Globus pallidus (tissue), 1 donor: ENCODE data around the gene EPG5.

ENCODE experiments used
- DNase-seq: peaks from one replicate; pipeline ENCODE4 v3.0.0-alpha.2; 2015; ENCODE audit warnings: low spot score

Gene EPG5

DNA sequence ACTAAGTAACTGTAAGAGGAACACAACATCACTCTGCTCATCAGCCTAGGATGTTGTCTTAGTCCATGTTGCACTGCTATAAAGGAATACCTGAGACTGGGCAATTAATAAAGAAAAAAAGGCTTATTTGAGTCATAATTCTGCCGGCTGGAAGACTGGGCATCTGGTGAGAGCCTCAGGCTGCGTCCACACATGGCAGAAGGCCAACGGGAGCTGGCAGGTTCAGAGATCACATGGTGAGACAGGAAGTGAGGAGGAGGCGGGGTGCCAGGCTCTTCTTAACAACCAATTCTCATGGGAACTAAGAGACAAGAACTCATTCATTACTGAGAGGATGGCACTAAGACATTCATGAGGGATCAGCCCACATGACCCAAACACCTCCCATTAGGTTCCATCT is 46.8 kb downstream of the EPG5 start:
- DNase-seq = peak; percentile 51

GRCh38 chr18:45916302-45916701 is 50.8 kb downstream of the EPG5 start:
- DNase-seq = no peak

GRCh38 chr18:45913276-45913675 is 53.9 kb downstream of the EPG5 start:
- DNase-seq = no peak

GRCh38 chr18:45910405-45911023 is 56.6 kb downstream of the EPG5 start:
- DNase-seq = no peak

DNA sequence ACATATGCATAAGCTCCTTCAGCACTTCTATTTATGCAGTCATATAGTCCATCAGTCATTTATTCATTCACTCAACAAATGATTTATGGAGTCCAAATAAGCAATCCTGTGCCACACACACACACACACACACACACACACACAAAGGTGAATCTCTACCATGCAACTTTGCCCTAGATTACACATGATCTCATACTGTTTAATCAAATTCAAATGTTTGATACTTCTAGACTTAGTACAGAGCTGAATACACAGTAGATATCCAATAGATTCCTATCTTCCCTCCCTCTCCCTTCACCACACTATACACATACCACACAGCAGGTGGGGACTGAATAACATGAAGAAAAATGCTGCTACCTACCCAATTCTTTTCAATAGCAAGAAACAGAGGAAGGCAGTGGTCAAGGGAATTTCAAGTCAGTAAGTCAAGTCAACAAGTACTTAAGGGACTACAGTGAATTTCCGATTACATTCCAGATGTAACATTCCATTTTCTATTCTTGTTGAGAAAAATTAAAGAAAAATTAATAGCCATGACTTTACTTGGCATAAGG is 65.4 kb downstream of the EPG5 start:
- no peak for DNase-seq

DNA sequence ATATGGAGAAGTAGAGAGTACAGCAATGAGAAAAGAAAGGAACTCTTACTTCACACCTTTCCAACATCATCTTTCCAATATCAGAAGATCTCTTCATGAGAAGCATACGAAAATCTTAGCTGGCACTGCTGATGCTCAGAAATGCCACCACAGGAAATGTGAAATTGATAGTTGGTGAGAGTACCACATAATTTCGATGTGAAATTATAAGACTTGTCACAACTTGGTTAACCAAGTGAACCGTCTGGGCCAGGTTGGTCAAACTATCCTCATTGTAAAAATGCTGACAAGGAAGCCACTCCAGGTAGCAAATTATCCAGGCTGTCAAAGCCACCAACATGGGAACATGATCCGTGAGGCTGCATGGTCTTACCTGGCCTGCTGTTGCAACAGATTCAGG is 66.5 kb downstream of the EPG5 start:
- DNase-seq = no peak

DNA sequence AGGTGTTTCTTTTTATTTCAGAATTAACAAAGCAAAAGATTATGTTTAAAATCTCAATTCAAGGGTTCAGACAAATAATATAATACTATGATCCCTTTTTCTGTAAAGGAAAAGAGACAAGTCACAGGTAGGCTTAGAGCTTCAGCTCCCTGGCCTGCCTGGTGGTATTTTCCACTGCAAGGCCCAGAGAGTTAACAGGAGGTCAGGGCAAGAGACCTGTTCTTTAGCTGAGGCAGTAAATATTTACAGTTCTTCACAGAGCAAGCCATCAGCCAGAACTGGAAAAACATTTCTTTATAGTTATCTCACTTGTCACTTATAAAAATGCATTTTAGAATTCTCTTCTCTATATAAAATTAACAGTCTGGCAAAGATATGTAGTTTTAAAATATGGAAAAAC is 70.1 kb downstream of the EPG5 start:
- no peak for DNase-seq

DNA sequence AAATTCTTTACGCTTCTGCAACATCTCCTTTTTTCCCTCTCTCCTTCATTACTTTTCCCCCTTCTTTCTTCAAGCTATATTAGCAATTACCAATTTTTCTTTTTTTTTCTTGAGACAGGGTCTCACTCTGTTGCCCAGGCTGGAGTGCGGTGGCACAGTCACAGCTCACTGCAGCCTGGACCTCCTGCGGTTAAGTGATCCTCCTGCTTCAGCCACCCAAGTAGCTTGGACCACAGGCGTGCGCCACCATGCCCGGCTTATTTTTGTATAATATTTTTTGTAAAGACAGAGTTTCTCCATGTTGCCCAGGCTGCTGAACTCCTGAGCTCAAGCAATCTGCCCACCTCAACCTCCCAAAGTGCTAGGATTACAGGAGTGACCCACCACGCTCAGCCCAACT is 70.7 kb downstream of the EPG5 start:
- no peak for DNase-seq

- no peak for DNase-seq
Measured at GRCh38 chr18:45895339-45895738, 71.8 kb downstream of the EPG5 start.

- no peak for DNase-seq
Measured at GRCh38 chr18:45894818-45895217, 72.3 kb downstream of the EPG5 start.

DNA sequence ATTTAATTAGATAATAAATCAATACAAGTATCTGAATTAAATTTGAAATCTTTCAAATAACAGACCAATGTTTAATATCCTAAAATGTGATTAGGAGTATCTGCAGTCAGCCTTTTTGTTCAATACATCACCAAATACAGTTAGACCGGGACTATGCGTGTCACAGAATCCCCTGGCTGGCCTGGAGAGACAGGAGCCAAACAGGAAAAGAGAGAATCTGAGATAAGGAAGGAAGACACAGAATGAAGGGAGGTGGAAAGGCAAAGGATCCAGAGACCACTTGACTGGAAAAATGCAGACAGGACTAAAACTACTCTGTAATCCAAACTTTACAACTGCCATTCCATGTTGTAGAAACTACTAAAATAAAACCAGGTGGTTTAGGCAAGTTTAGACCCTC is 75.3 kb downstream of the EPG5 start:
- no peak for DNase-seq

DNA sequence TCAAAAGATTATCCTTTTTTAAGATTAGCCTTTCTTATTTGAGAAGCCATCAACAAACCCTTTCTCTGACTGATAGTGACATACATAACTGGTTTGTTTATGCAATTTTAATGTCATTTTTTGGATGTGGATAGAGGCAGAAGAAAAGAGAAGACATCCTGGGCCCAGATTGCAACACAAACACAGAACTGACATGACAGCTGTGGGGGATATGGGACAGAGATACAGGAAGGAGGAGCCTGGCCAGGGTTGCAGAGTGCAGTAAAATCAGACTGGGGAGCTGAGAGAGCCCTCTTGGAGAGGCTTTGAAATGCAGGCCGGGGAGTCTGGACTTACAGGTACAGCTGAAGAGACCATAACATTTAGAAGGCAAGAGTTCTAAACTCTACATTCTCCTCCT is 76.5 kb downstream of the EPG5 start:
- no peak for DNase-seq

DNA sequence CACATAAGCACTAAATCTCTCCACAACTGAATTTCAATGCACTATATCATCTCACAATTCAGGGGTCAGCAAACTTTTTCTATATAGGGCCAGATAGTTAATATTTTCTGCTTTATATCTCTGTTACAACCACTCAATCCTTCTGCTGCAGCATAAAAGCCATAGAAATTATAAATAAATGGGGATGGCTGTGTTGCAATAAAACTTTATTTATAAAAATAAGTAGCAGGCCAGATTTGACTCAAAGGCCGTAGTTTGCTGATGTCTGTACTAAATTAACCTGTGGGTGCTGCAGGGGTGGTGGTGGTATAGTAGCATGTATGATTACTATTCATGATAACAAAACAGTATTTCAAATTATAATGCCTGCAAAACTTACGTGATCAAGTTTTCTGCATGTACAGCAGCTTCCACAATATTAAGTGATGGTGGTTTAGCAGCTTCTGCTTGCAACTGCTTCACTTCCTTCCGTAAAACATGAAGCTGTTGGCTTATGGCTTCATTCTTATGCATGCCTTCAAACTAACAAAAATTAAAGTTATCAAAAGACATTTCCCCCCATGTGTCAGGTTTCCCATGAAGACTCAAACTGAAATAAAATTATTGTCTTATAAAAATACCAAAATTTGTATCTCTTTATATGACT is 77.6 kb downstream of the EPG5 start:
- no peak for DNase-seq

GRCh38 chr18:45887585-45887984 is 79.5 kb downstream of the EPG5 start:
- DNase-seq = no peak

DNA sequence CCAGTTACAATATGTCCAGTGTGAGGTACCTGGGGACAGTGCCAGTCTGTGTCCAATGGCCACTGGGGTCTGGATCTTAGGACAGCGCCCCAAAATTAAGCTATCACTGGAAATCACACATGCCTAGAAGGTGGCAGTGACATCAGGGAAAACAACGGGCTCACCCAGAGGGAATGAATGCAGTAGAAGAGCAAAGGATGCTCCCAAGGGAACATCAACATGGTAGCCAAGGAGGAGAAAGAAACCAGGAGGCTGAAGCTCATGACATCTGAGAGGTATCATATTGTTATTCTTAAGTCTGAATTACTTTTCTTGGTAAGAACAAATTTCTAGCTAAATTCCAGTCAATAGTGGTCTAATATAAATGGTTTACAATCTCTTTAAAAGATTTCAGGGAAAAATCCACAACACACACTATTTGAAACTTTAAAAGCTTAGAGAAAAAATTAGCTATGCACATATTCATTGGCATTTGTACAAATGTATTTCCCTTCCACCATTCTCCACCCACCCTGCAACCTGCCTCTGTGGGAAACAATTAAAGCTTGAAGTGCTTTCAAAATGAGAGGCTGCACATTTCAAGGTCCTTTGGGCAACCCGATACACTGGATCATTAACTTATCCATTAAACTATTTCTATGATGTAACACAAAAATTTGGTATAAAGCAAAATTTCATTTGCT is 86.1 kb downstream of the EPG5 start:
- no peak for DNase-seq

- peak; percentile 43 for DNase-seq
Measured at GRCh38 chr18:45879681-45880655, 87.2 kb downstream of the EPG5 start.

GRCh38 chr18:45877403-45877802 is 89.7 kb downstream of the EPG5 start:
- no peak for DNase-seq

DNA sequence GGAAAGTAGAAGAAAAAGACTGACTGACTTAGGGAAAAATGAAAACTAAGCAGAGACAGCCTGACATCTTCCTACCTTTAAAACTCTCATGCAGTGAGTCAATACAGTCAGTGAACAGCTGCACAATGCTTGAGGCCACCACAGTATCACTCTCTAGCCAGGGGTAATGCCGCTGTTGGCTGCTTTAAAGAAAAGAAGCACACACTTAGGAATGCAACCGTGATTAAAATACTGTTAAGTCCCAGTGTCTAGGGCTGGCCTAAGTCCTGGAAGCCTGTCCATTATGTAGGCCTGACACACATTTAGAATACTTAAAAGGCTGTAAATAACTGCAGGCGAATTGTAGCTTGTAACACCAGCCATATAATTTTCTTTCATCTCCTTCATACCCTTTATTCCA is 91.0 kb downstream of the EPG5 start:
- no peak for DNase-seq

- DNase-seq = no peak
Measured at GRCh38 chr18:45874491-45875184, 92.5 kb downstream of the EPG5 start.

GRCh38 chr18:45871431-45872084 is 95.6 kb downstream of the EPG5 start:
- no peak for DNase-seq

- no peak for DNase-seq
Measured at GRCh38 chr18:45870419-45870818, 96.7 kb downstream of the EPG5 start.
